SK-N-MC (cell line): ENCODE measurements around the gene UBB.

Experiments
- EZH2 ChIP-seq: fragments of 200-600 bp; sonication (generic); IDR thresholded peaks from one replicate; pipeline ENCODE4 v1.6.1; 2017; ENCODE audit warnings: antibody characterized with exemption
- FOXP2 ChIP-seq: optimal IDR thresholded peaks from 2 replicates; pipeline ENCODE3; 2011; ENCODE audit warnings: mild to moderate bottlenecking, moderate library complexity; ENCODE audit not compliant: insufficient read depth; ENCODE audit errors: extremely low read length, control extremely low read depth
- POLR2AphosphoS5 ChIP-seq: IDR thresholded peaks from 2 replicates; pipeline ENCODE4 v1.6.1; 2012; ENCODE audit warnings: mild to moderate bottlenecking, low read depth, low read length, borderline replicate concordance

- no peak for TF ChIP-seq EZH2
- no peak for TF ChIP-seq POLR2AphosphoS5
- no peak for TF ChIP-seq FOXP2
These were observed 1.2 kb upstream of the UBB start for GRCh38 chr17:16379654-16380053.
